HG02852 (cell line): ENCODE data around the gene CDK10.

Experiments
- ATAC-seq: cut with Tn5 transposase; IDR thresholded peaks from one replicate; pipeline ENCODE4 v1.9.1; 2021; ENCODE audit warnings: mild to moderate bottlenecking, moderate library complexity; ENCODE audit not compliant: unreplicated experiment

Gene CDK10

GRCh38 chr16:89732142-89732917 lies 45.8 kb downstream of the CDK10 start:
- ATAC-seq: no peak

GRCh38 chr16:89732918-89733242 lies 46.4 kb downstream of the CDK10 start:
- no peak for ATAC-seq

- no peak for ATAC-seq
Measured at GRCh38 chr16:89733322-89733721, 46.8 kb downstream of the CDK10 start.

GRCh38 chr16:89733792-89734191 lies 47.3 kb downstream of the CDK10 start:
- no peak for ATAC-seq

GRCh38 chr16:89736554-89736953 lies 50.1 kb downstream of the CDK10 start:
- no peak for ATAC-seq

GRCh38 chr16:89737341-89738071 lies 51.0 kb downstream of the CDK10 start:
- ATAC-seq: no peak

GRCh38 chr16:89738072-89738377 lies 51.5 kb downstream of the CDK10 start:
- no peak for ATAC-seq

- no peak for ATAC-seq
Measured at GRCh38 chr16:89738538-89739317, 52.2 kb downstream of the CDK10 start.

- ATAC-seq: no peak
Measured at GRCh38 chr16:89739383-89739782, 52.9 kb downstream of the CDK10 start.

- no peak for ATAC-seq
Measured at GRCh38 chr16:89741342-89742014, 55.0 kb downstream of the CDK10 start.

GRCh38 chr16:89742948-89743347 lies 56.5 kb downstream of the CDK10 start:
- no peak for ATAC-seq

GRCh38 chr16:89744813-89745212 lies 58.3 kb downstream of the CDK10 start:
- ATAC-seq: no peak
